NCI-H2227 (cell line): ENCODE data around the gene MCEMP1.

Experiments used
- DNase-seq: peaks from one replicate; lab custom pipeline; 2025; ENCODE audit not compliant: unreplicated experiment; lab: John Stamatoyannopoulos, UW

Gene MCEMP1

DNA sequence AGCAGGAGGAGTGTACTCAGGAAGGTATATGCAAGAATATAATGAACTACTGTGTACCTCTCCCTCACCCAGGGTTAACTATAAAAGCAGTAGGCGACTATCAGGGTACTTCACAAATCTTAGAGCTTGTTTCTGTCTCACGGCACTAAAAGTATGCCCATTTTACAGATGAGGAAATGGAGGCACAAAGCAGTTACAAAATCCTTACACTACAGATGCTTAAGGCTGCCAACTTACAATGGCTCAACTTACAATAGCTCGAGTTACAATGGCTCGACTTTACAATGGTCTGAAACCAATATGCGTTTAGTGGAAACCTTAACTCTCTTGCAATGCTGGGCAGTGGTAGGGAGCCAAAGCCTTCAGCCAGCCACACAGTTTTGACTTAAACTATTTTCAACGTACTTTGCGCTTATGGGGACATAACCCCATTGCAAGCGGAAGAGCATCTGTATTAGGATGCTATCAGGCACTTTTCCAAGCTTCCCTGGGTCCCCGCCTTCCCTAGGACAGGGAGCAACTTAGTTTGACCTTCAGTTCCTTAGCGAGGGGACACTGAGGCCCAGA, 20.9 kb downstream of the MCEMP1 start:
- no peak for DNase-seq

DNA sequence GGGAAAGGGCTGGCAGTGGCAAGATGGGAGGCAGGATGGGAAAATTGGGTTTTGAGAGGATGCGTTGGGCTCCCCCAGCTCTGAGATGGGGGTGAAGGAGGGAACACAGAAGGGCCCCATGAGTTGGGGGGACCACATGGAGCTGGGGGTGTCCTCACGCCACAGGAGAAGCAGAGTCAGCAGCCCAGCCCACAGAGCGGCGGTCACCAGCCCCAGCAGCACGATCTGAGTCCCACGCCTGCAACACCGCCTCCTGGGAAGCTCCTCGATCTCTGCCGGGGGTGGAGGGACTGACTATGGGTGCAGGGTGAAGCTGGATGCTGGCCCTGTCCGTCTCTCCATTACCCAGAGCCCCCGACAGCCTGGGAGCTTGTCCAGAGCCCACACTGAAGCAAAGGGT, 21.7 kb downstream of the MCEMP1 start:
- no peak for DNase-seq

DNA sequence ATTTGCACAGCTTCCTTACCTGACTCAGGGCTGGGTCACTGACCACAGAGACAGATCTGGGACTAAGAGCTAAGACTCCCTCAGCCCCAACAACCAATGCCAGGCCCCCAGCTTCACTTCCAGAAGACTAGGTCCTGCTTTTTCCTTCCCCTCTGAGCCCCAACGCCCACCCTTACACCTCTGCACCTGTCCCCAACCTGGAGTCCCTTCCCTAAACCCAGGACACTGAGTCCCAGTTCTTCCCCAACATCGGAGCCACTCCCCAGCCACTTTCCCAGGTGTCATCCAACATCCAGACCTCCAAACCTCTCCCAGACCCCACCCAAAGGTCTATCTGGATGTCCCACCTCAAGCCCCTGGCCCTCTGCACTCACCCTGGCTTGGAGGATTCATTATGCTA, 22.1 kb downstream of the MCEMP1 start:
- no peak for DNase-seq

DNA sequence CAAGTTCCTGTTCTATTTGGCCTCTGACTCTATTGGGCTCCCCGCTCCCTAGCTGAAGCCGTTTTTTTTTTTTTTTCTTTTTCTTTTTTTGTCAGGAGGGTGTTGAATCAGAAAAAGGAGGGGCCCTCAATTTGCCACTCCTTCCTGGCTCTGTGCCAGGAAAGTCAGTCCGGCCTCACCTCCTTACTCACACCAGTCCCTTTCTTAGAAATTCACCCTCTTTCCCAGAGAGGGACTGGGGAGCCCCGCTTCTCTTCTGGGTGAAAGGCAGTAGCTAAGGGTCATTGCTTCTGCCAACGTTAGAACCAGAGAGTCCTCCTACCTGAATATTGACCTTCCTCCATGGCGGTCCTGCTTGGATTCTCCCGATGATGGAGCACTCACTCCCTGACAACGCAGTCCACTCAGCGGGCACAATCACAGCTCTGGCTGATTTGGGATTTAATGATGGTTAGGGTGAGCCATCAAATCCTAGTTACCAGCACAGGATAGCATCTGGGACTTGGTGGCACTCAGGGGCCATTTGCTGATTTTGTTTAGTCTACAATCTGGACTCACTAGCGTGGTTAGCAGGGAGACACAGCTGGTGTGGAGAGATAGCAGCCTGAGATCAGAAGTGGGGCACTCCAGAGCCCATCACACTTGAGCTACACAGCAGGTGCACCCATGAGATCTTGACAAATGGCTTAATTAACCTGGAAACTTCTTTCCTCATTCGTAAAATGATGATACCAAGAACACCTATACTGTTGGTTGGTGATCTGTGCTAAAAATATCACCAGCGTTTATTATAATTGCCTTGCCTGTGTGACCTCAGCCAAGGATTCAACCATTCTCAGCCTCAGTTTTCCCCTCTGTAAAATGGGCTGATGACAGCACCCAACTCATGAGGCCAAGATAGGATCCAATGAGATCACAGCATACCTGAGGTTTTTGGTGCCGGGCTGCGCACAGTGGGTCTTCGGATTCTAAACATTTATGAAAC, 22.8 kb downstream of the MCEMP1 start:
- DNase-seq = no peak

DNA sequence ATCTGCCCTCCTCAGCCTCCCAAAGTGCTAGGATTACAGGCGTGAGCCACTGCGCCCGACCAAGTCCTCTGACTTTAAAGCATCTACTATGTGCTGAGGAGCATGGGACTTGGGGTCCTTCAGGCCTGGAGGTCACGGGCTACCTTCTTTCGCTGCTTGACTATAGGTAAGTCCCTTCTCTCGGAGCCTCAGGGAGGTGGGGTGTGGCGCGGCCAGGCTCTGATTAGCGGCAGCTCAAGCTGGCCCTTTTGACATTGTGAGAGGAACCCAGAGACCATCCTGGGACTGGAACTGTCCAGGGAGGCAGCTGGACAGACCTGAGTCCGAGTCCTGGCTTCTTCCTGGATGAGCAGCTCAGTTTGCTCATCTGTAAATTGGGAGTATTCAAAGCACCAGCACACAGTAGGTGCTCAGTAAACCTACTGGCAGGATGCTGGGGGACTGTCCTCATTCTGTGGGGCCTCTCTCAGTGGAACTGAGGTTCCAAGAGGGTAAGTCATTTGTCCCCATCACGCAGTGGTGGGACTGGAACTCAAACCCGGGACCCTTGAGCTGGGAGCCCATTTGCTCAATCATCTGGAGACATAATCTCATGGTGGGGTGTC, 24.3 kb downstream of the MCEMP1 start:
- no peak for DNase-seq

DNA sequence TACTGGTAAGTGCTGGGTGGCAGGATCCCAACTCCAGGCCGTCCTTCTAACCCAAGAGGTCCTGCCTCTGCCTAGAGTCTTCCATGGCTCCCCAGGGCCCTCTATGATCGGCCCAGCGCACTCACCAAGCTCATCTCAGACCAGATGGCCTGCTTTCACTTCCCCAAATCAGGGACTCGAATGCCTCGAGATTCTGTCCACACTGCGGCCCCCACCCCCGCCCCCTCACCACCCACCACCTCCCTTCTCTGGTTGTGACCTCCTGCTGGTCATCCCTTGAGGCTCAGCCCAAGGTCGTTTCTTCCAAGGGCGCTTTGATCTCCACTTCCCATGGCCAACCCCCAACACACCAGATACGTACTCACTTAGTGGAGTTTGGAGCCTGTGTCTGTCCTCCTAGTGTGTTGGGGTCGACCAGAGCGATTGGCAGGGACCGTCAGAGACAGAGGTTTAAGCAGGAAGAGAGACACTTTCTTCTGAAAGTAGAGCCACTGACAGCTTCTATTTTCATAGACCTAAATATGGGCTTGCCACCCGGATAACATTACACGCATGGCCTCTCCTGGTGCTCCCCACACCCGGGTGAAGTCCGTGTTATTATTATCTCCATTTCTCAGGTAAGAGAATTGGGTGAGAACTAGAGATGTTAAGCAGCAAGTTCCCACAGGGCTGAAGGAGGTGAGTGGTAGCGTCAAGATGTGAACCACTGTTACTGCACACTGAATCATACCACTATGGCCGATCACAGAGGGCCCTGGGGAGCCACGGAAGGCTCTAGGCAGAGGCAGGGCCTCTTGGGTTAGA, 25.0 kb downstream of the MCEMP1 start, which contains the start of gene FCER2:
FCER2 (minus strand) TSS at position 478 of the 804 bp plus-strand sequence. CDS start 2,371 bp downstream, outside the sequence.
- DNase-seq = no peak

DNA sequence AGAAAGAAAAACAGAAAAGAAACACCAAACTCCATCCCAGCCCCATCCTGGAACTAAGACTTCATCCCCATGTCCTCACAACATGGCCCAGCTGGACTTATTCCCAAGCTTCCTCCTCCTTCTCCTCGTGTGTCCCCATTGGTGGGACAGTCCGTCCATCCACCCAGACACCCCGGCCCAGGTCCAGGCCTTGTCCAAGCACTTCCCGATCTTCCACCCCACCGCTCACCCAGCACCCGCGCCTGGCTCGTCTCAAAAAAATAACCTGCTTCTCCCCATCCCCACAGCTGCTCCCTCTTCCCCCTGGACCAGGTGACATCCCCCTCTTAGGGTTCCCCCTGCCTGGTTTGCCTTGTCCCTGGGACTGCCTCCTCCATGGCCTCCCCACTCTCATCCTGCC, 26.4 kb downstream of the MCEMP1 start:
- DNase-seq = no peak

DNA sequence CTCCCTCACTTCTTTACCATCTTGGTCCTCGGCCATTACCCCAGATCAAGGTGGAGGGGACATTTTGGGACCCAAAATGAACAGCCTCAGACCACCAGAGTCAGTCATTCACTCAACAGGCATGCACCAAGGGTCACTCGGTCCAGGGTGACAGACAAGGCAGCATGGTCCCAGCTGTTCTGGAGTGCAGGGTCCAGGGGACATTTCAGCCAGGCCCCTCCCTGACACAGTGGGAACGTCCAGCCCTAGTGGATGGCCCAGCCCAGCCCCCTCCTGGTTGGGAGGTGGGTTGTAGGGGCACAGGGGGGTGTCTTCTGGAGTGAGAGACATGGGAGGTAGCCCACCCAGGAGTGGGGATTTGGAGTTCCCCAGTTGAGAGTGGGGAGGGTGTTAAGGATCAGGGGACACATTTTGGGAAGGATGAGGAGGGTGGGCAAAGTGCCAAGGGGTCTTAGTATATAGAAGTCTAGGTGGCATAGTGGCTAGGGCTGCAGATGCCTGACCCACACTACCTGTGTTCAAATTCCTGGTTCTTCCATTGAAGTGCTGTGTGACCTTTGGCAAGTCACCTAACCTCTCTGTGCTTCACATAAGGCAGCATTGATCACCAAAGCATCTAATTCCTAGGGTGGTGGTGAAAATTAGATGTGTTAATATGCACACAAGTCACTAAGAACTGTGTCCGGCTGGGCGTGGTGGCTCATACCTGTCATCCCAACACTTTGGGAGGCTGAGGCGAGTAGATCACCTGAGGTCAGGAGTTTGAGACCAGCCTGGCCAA, 27.6 kb downstream of the MCEMP1 start:
- no peak for DNase-seq

DNA sequence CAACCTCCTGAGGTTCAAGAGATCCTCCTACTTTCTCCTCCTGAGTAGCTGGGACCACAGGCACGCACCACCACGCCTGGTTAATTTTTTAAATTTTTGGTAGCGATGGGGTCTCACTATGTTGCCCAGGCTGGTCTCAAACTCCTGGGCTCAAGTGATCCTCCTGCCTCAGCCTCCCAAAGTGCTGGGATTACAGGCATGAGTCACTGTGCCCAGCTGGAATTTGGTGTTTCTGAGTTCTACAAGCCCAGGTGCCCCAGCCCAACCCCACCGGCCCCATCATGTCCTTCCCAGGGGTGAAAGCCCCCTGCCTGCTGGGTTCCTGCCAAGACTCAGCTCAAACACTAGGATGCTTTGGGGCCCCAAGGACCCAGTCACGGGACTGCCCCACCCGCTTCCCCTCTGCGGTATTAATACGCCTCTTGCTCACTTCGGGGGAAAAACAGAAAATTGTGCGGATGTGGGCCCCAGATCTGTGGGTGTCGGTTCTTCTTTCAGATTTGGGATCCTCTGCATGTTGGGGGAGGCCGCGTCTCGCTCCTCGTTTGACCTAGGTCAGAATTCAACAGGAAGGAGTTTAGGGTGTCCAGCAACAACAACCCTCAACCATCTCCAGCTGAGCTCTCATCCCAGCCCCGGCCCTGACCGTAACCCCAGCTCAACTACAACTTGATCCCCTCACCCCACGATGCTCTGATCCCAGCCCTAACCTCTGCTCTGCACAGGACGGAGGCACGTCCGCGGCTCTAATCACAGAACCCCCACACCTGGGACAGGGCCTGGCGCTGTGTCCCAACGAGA, 28.7 kb downstream of the MCEMP1 start:
- DNase-seq = no peak

DNA sequence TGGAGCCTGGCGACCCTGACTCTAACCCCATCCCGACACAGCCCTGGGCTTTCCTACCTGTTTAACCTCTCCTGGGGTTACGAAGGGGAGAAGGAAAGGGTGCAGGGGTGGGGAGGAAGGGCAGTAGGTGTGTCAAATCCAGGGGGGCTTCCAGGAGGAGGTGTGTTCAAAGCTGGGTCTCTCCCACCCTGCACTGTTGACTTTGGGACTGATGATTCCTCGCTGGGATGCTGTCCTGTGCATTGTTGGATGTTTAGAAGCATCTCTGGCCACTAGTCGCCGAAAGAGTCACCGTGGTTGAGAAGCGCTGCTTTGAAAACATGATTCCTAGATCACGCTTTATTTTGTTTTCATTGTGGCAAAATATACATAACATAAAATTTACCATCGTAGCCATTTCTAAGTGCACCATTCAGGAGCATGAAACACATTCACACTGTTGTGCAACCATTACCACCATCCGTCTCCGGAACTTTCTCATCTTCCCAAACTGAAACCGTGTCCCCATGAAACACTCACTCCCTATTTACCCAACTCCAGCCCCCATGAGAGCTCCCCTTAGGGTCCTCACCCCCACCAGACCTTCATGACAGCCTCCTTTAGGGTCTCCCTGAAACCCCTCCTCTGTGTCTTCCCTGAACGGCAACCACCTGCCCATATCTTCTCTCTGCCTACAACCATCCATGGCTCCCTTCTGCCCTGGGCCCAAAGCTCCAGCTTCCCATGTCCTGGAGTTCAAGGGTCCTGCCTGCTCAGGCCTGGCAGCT, 29.5 kb downstream of the MCEMP1 start:
- no peak for DNase-seq

DNA sequence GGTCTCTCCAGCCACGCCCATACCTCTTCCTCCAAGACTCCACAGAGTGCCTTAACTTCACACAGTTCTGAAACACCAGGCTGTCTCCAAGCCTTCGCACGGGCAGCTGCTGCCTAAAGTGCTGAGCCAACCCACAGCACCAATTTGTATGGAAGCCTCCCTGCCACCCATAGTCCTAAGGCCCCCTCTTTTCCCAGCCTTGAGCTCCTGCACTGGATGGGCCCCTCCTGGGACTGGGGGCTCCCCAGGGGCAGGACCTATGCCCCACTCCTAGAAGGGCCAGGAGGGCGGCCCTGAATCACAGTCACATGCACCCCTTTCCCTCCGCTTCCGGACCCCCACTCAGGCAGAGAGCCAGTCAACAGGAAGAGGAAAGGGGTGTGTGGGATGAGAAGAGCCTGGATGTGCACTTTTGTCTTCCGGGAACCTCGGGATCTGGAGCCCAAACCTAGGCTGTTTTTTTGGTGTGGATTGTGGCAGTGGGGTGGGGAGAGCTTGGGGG, 30.1 kb downstream of the MCEMP1 start:
- DNase-seq = no peak

DNA sequence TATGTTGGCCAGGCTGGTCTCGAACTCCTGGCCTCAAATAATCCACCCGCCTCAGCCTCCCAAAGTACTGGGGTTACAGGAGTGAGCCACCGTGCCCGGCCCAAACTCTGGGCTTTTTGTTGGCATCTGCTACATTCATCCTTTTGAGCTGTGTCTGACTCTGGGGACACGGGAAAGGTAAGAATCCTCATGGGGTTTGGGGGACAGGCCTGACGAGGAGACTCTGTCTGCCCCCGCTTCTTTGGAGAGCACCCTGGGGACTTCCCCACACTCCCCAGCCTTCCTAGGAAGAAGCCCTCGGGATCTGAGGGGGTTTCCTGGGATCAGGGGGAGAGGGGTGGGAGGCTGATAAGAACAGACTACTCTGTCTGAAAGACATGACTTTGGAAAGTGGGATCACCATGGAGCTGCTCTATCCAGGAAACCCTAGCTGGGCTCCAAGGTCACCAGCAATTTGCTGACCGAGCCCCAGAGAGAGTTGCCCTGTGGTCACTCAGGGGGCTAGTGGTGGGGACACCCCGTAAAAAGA, 33.1 kb downstream of the MCEMP1 start:
- DNase-seq = no peak

DNA sequence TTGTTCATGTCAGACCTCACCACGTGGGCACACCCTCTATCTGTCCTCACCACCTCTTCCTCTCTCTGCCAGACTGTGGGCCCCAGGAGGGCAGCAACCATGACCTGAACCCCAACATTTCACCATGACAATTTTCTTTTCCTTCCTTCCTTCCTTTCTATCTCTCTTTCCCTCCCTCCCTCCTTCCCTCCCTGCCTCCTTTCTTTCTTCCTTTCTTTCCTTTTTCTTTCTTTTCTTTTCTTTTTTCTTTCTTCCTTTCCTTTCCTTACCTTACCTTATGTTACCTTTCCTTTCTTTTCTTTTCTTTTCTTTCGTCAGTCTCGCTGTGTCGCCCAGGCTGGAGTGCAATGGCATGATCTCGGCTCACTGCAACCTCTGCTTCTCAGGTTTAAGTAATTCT, 33.7 kb downstream of the MCEMP1 start:
- DNase-seq = no peak

DNA sequence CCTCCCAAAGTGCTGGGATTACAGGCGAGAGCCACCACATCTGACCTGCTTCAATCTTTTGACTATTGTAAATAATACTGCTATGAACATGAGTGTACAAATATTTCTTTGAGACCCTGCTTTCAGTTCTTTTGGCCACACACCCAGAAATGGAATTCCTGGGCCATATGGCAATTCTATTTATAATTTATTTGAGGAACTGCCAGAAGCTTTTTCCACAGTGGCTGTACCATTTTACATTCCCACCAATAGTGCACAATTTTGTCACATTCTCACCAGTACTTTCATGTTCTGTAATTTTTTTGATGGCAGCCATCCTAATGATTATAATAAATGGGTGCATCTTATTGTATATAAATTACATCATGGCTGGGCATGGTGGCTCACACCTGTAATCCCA, 38.8 kb downstream of the MCEMP1 start:
- DNase-seq = no peak

DNA sequence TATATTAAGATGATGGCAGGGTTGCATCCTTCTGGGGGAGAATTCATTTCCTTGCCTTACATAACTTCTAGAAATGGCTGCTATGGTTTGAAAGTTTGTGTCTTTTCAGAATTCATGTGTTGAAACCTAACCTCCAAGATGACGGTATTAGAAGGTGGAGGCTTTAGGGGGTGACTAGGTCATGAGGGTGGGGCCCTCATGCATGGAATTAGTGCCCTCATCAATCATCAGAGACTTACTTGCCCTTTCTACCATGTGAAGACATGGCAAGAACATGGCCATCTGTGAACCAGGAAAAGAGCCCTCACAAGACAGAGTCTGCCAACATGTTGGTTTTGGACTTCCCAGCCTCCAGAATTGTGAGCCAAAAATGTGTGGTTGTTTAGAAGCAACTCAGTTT, 39.9 kb downstream of the MCEMP1 start:
- no peak for DNase-seq

DNA sequence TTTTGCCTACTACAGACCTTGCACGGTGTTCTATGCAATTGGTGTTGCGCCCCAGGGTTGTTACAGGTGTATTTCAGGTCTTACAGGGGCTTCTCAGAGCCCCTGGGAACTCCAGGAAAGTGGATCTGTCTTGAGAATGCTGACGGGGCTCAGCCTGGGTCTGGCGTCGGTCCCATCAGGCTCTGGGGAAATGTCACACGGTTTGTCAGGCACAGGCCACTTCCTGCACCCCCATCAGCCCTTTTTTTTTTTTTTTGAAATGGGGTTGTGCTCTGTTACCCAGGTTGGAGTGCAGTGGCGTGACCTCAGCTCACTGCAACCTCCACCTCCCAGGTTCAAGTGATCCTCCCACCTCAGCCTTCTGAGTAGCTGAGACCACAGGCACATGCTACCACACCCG, 41.8 kb downstream of the MCEMP1 start:
- DNase-seq = no peak

DNA sequence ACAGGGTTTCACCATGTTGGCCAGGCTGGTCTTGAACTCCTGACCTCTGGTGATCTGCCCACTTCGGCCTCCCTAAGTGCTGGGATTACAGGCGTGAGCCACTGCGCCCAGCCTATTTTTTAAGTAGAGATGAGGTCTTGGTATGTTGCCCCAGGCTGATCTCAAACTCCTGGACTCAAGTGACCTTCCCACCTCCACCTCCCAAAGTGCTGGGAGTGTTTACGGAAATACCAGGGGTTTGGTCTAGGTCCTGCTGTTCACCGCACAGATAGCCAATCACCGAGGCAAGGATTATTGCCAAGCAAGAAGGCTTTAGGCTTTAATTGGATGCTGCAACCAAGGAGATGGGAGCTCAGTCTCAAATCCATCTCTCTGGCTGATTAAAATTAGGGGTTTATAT, 43.5 kb downstream of the MCEMP1 start:
- peak; percentile 20 for DNase-seq

DNA sequence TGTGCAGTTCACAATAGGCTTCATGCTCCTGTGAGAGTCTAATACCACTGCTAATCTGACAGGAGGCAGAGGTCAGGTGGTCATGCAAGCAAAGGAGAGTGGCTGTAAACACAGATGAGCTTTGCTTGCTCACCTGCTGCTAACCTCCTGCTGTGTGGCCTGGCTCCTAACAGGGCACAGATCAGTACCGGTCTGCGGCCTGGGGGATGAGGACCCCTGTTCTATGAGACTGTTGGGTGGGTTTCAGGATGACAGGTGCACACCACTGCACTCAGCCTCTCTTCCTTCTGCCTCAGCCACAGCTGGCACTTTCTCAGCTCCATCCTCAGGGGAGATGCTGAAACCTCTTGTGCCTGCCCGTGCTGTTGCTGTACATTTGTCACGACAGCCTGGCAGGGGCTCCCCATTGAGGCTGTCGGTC, 45.4 kb downstream of the MCEMP1 start:
- DNase-seq = peak; percentile 29
